ENCODE measurements around the gene FAM24A. TPM values are rescaled to one million over a fixed set of nuclear protein-coding genes. Genes with fewer than 3 reads are reported as not detected.

Gene FAM24A
- total and polyA plus RNA-seq, 2 donors (not counting 1 experiment from before 2014, with no cell fraction given): not detected

- no peak overlapping the region for H3K27ac ChIP-seq (ENCODE audit: low read length in 2 of 2)
- H3K27me3 ChIP-seq (replicated peaks in 1 of 4; ENCODE audit: control extremely low read depth in 1 of 4, control insufficient read depth in 3 of 4, insufficient read depth in 4 of 4, low read length in 3 of 4): peaks cover 0 to 2% (median 0%) of the 10 kb centered on the region in 4 experiments
- H4K20me1 ChIP-seq (ENCODE audit: control insufficient read depth, insufficient read depth, low read length, poor library complexity, severe bottlenecking): no peaks in the 10 kb centered on the region
- H3K4me1 ChIP-seq (ENCODE audit: control insufficient read depth in 2 of 2, insufficient read depth in 2 of 2, low read length in 2 of 2): no peaks in the 10 kb centered on the region
- no peak overlapping the region for H3K4me2 ChIP-seq (replicated peaks; ENCODE audit: low read depth, low read length, poor library complexity, severe bottlenecking)
- no peak overlapping the region for H3K9ac ChIP-seq (ENCODE audit: low read length)
- H3K9me3 Mint-ChIP-seq (ENCODE audit: insufficient read depth): no peaks in the 10 kb centered on the region
- CTCF ChIA-PET: no interaction called here
- H3K27ac Mint-ChIP-seq: no peak overlapping the region
- H2AFZ ChIP-seq (ENCODE audit: insufficient read depth, low read depth, low read length, poor library complexity, severe bottlenecking): no peak overlapping the region
- ATAC-seq (ENCODE audit: low read depth) (no peak), DNase-seq (no peak)
- no peak overlapping the region for H3K4me3 ChIP-seq (ENCODE audit: control extremely low read depth in 1 of 5, extremely low read depth in 1 of 5, insufficient read depth in 1 of 5, low read depth in 2 of 5, low read length in 4 of 5)
- POLR2A ChIA-PET: no interaction called here
- no peaks in the 10 kb centered on the region for H3K79me2 ChIP-seq (ENCODE audit: control insufficient read depth, insufficient read depth, low read length)
- intact Hi-C loops (cut with micrococcal nuclease): no loop called here
- no peaks in the 10 kb centered on the region for H3K36me3 ChIP-seq (replicated peaks in 1 of 2; ENCODE audit: control extremely low read depth in 1 of 2, control insufficient read depth in 1 of 2, extremely low read depth in 1 of 2, insufficient read depth in 2 of 2, low read length in 1 of 2)
- peaks cover 8% of the 10 kb centered on the region for H3K27me3 Mint-ChIP-seq
- H3K4me1 Mint-ChIP-seq: no peaks in the 10 kb centered on the region
- 100% methylated on average over 1 of the region's 2 CpGs for WGBS (ENCODE audit: insufficient coverage)
- H3K4me3 Mint-ChIP-seq: no peak overlapping the region
- H3K9me3 ChIP-seq (ENCODE audit: control extremely low read depth in 1 of 3, control insufficient read depth in 2 of 3, insufficient read depth in 1 of 3, low read length in 2 of 3): peaks cover 0 to 9% (median 0%) of the 10 kb centered on the region in 3 donors
- TF ChIP-seq EZH2 (IDR thresholded peaks at IDR 0.05; ENCODE audit: borderline replicate concordance, insufficient read depth, low read depth, low read length, poor library complexity, severe bottlenecking): no peak
- TF ChIP-seq, protein P1, sequence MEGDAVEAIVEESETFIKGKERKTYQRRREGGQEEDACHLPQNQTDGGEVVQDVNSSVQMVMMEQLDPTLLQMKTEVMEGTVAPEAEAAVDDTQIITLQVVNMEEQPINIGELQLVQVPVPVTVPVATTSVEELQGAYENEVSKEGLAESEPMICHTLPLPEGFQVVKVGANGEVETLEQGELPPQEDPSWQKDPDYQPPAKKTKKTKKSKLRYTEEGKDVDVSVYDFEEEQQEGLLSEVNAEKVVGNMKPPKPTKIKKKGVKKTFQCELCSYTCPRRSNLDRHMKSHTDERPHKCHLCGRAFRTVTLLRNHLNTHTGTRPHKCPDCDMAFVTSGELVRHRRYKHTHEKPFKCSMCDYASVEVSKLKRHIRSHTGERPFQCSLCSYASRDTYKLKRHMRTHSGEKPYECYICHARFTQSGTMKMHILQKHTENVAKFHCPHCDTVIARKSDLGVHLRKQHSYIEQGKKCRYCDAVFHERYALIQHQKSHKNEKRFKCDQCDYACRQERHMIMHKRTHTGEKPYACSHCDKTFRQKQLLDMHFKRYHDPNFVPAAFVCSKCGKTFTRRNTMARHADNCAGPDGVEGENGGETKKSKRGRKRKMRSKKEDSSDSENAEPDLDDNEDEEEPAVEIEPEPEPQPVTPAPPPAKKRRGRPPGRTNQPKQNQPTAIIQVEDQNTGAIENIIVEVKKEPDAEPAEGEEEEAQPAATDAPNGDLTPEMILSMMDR (IDR thresholded peaks at IDR 0.05): no peak
These were observed 5.3 kb downstream of the FAM24A start for GRCh38 chr10:122915700-122916099.

GRCh38 chr10:122930140-122930539 lies 19.7 kb downstream of the FAM24A start:
- H3K27ac Mint-ChIP-seq: no peak overlapping the region
- Histone ChIP-seq H4K20me1 (ENCODE audit: control insufficient read depth, insufficient read depth, low read length, poor library complexity, severe bottlenecking) (no peaks in the 10 kb centered on the region), H3K4me3 (ENCODE audit: control extremely low read depth in 1 of 5, extremely low read depth in 1 of 5, insufficient read depth in 1 of 5, low read depth in 2 of 5, low read length in 4 of 5) (no peak overlapping the region), H3K79me2 (ENCODE audit: control insufficient read depth, insufficient read depth, low read length) (no peaks in the 10 kb centered on the region), H3K27ac (ENCODE audit: low read length in 2 of 2) (no peak overlapping the region), H2AFZ (ENCODE audit: insufficient read depth, low read depth, low read length, poor library complexity, severe bottlenecking) (no peak overlapping the region), H3K36me3 (replicated peaks in 1 of 2; ENCODE audit: control extremely low read depth in 1 of 2, control insufficient read depth in 1 of 2, extremely low read depth in 1 of 2, insufficient read depth in 2 of 2, low read length in 1 of 2) (peaks cover 0 to 2% of the 10 kb centered on the region in 2 experiments), H3K9me3 (ENCODE audit: control extremely low read depth in 1 of 3, control insufficient read depth in 2 of 3, insufficient read depth in 1 of 3, low read length in 2 of 3) (no peaks in the 10 kb centered on the region), H3K4me1 (ENCODE audit: control insufficient read depth in 2 of 2, insufficient read depth in 2 of 2, low read length in 2 of 2) (no peaks in the 10 kb centered on the region), H3K9ac (ENCODE audit: low read length) (no peak overlapping the region), H3K4me2 (replicated peaks; ENCODE audit: low read depth, low read length, poor library complexity, severe bottlenecking) (no peak overlapping the region), H3K27me3 (replicated peaks in 1 of 4; ENCODE audit: control extremely low read depth in 1 of 4, control insufficient read depth in 3 of 4, insufficient read depth in 4 of 4, low read length in 3 of 4) (no peaks in the 10 kb centered on the region)
- no peaks in the 10 kb centered on the region for H3K27me3 Mint-ChIP-seq
- DNase-seq (no peak), ATAC-seq (ENCODE audit: low read depth) (no peak)
- POLR2A ChIA-PET: no interaction called here
- WGBS (ENCODE audit: insufficient coverage): no CpG with 5 or more reads among the region's 1 CpG
- CTCF ChIA-PET: no interaction called here
- H3K9me3 Mint-ChIP-seq (ENCODE audit: insufficient read depth): no peaks in the 10 kb centered on the region
- TF ChIP-seq EZH2 (IDR thresholded peaks at IDR 0.05; ENCODE audit: borderline replicate concordance, insufficient read depth, low read depth, low read length, poor library complexity, severe bottlenecking): no peak
- TF ChIP-seq, protein P1 (IDR thresholded peaks at IDR 0.05): no peak
- H3K4me3 Mint-ChIP-seq: no peak overlapping the region
- no peaks in the 10 kb centered on the region for H3K4me1 Mint-ChIP-seq
- intact Hi-C loops (cut with micrococcal nuclease): no loop called here

Data from B cell (primary cell).